ENCODE measurements around the gene SETD6. TPM values are rescaled to one million over a fixed set of nuclear protein-coding genes. Genes with fewer than 3 reads are reported as not detected.

Gene SETD6
- total and polyA plus RNA-seq, 2 of the 8 experiments (the other 6 are each of a cell fraction or from before 2014, with no cell fraction given): 25.3 to 40.5 TPM

DNA sequence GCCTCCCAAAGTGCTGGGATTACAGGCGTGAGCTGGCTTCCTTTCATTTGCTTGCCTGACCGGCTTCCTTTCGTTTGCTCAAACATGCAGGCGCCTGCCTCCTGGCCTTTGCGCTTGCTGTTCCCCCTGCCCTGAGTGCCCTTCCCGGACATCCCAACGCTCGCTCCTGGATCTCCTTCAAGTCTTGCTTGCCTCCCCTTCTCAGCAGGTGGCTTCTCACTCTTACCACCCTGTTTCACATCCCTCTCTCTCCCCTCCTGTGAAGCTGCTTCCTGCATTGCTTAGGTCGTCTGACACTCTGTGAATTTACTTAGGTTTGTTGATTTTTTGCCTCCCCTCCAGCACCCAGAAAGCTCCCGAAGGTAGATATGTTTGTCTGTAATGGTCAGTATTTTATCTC is 41.0 kb upstream of the SETD6 start (continued):
- TF ChIP-seq, protein P1, sequence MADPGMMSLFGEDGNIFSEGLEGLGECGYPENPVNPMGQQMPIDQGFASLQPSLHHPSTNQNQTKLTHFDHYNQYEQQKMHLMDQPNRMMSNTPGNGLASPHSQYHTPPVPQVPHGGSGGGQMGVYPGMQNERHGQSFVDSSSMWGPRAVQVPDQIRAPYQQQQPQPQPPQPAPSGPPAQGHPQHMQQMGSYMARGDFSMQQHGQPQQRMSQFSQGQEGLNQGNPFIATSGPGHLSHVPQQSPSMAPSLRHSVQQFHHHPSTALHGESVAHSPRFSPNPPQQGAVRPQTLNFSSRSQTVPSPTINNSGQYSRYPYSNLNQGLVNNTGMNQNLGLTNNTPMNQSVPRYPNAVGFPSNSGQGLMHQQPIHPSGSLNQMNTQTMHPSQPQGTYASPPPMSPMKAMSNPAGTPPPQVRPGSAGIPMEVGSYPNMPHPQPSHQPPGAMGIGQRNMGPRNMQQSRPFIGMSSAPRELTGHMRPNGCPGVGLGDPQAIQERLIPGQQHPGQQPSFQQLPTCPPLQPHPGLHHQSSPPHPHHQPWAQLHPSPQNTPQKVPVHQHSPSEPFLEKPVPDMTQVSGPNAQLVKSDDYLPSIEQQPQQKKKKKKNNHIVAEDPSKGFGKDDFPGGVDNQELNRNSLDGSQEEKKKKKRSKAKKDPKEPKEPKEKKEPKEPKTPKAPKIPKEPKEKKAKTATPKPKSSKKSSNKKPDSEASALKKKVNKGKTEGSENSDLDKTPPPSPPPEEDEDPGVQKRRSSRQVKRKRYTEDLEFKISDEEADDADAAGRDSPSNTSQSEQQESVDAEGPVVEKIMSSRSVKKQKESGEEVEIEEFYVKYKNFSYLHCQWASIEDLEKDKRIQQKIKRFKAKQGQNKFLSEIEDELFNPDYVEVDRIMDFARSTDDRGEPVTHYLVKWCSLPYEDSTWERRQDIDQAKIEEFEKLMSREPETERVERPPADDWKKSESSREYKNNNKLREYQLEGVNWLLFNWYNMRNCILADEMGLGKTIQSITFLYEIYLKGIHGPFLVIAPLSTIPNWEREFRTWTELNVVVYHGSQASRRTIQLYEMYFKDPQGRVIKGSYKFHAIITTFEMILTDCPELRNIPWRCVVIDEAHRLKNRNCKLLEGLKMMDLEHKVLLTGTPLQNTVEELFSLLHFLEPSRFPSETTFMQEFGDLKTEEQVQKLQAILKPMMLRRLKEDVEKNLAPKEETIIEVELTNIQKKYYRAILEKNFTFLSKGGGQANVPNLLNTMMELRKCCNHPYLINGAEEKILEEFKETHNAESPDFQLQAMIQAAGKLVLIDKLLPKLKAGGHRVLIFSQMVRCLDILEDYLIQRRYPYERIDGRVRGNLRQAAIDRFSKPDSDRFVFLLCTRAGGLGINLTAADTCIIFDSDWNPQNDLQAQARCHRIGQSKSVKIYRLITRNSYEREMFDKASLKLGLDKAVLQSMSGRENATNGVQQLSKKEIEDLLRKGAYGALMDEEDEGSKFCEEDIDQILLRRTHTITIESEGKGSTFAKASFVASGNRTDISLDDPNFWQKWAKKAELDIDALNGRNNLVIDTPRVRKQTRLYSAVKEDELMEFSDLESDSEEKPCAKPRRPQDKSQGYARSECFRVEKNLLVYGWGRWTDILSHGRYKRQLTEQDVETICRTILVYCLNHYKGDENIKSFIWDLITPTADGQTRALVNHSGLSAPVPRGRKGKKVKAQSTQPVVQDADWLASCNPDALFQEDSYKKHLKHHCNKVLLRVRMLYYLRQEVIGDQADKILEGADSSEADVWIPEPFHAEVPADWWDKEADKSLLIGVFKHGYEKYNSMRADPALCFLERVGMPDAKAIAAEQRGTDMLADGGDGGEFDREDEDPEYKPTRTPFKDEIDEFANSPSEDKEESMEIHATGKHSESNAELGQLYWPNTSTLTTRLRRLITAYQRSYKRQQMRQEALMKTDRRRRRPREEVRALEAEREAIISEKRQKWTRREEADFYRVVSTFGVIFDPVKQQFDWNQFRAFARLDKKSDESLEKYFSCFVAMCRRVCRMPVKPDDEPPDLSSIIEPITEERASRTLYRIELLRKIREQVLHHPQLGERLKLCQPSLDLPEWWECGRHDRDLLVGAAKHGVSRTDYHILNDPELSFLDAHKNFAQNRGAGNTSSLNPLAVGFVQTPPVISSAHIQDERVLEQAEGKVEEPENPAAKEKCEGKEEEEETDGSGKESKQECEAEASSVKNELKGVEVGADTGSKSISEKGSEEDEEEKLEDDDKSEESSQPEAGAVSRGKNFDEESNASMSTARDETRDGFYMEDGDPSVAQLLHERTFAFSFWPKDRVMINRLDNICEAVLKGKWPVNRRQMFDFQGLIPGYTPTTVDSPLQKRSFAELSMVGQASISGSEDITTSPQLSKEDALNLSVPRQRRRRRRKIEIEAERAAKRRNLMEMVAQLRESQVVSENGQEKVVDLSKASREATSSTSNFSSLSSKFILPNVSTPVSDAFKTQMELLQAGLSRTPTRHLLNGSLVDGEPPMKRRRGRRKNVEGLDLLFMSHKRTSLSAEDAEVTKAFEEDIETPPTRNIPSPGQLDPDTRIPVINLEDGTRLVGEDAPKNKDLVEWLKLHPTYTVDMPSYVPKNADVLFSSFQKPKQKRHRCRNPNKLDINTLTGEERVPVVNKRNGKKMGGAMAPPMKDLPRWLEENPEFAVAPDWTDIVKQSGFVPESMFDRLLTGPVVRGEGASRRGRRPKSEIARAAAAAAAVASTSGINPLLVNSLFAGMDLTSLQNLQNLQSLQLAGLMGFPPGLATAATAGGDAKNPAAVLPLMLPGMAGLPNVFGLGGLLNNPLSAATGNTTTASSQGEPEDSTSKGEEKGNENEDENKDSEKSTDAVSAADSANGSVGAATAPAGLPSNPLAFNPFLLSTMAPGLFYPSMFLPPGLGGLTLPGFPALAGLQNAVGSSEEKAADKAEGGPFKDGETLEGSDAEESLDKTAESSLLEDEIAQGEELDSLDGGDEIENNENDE (IDR thresholded peaks at IDR 0.05; ENCODE audit: insufficient replicate concordance, low read length): no peak
- TF ChIP-seq EZH2 (IDR thresholded peaks at IDR 0.05; ENCODE audit: low read depth, low read length, severe bottlenecking): no peak
- no peak for TF ChIP-seq HDAC6 (IDR thresholded peaks at IDR 0.05; ENCODE audit: low read depth, low read length)
- TF ChIP-seq KDM4A (IDR thresholded peaks at IDR 0.05; ENCODE audit: low read depth, low read length, severe bottlenecking): no peak
- no peak for TF ChIP-seq CBX5 (IDR thresholded peaks at IDR 0.05; ENCODE audit: low read depth, low read length)
- TF ChIP-seq TEAD4 (IDR thresholded peaks at IDR 0.05; ENCODE audit: low read depth, low read length): no peak
- no peak for TF ChIP-seq YY1 (IDR thresholded peaks at IDR 0.05; ENCODE audit: low read depth, low read length)
- no peak for TF ChIP-seq EP300 (IDR thresholded peaks at IDR 0.05; ENCODE audit: borderline replicate concordance in 1 of 2, low read depth in 2 of 2, low read length in 2 of 2)
- TF ChIP-seq GABPA (IDR thresholded peaks at IDR 0.05; ENCODE audit: borderline replicate concordance, insufficient read depth, low read length): no peak
